HCT116 (cell line): ENCODE measurements around the gene CAB39.

Experiments
- POLR2A ChIP-seq: IDR thresholded peaks from 2 replicates; pipeline ENCODE4 v1.7.0; 2011; ENCODE audit warnings: borderline replicate concordance; ENCODE audit not compliant: insufficient read depth, insufficient read length; ENCODE audit errors: extremely low read depth
- YY1 ChIP-seq: IDR thresholded peaks from 2 replicates; pipeline ENCODE4 v1.6.1; 2011; ENCODE audit warnings: low read length, low read depth, moderate library complexity, mild to moderate bottlenecking; ENCODE audit not compliant: insufficient replicate concordance; ENCODE audit errors: extremely low read depth
- TF ChIP-seq, protein P1 (sequence below), 3 experiments: fragments of 200-600 bp in 1 of 3; sonication (generic) in 1 of 3; IDR thresholded peaks in 2 of 3; conservative IDR thresholded peaks in 1 of 3; 2 replicates each; pipeline ENCODE4 v1.5.1; 2012 to 2017; ENCODE audit warnings: low read depth in 2 of 3, low read length in 2 of 3, antibody characterized with exemption in 1 of 3, borderline replicate concordance in 1 of 3, control low read depth in 1 of 3, mild to moderate bottlenecking in 1 of 3, mixed read lengths in 1 of 3, mixed run types in 1 of 3, moderate library complexity in 1 of 3; ENCODE audit not compliant: insufficient read depth in 1 of 3

DNA sequence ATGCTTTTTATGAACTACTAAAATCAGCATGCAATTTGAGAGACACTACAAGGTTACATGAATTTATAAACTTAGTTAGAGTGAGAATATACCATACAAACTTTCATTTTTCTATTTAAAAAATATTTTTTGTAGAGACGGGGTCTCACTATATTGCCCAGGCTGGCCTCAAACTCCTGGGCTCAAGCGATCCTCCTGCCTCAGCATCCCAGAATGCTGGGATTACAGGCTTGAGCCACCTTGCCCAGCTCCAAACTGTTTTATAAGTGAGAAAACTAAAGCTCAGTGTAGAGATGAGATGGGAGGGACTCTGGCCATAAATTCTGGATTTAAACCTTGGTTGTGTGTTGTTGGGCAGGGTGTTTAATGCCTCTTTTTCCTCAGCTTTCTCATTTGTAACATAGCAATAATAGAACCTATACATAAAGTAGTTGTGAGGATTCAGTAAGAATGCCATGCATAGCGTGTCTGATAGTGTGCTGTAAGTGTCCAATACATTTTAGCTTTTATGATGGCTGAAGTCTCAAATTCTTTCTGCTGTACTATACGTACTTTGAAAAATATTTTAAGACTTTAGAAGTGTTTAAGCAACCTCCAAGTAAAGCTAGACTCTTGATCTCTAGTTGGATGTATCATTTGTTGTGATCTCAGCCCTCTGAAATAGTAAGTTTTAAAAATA lies 9.7 kb downstream of the CAB39 start:
- no peak for TF ChIP-seq POLR2A
- TF ChIP-seq, protein P1, sequence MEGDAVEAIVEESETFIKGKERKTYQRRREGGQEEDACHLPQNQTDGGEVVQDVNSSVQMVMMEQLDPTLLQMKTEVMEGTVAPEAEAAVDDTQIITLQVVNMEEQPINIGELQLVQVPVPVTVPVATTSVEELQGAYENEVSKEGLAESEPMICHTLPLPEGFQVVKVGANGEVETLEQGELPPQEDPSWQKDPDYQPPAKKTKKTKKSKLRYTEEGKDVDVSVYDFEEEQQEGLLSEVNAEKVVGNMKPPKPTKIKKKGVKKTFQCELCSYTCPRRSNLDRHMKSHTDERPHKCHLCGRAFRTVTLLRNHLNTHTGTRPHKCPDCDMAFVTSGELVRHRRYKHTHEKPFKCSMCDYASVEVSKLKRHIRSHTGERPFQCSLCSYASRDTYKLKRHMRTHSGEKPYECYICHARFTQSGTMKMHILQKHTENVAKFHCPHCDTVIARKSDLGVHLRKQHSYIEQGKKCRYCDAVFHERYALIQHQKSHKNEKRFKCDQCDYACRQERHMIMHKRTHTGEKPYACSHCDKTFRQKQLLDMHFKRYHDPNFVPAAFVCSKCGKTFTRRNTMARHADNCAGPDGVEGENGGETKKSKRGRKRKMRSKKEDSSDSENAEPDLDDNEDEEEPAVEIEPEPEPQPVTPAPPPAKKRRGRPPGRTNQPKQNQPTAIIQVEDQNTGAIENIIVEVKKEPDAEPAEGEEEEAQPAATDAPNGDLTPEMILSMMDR (IDR thresholded peaks at IDR 0.05 in 2 of 3, conservative IDR thresholded peaks at IDR 0.05 in 1 of 3; ENCODE audit: borderline replicate concordance in 1 of 3, insufficient read depth in 1 of 3, low read depth in 2 of 3, low read length in 2 of 3) = no peak
- TF ChIP-seq YY1 = no peak
